HG02798 (cell line): Measurements from ENCODE around the gene BANP.
A peak's percentile ranks its signal among the peaks of the same experiment; 100 is the strongest.

Source experiments
- ATAC-seq: cut with Tn5 transposase; IDR thresholded peaks from one replicate; pipeline ENCODE4 v1.9.1; 2021; ENCODE audit warnings: mild to moderate bottlenecking; ENCODE audit not compliant: unreplicated experiment, poor library complexity

The BANP gene

GRCh38 chr16:88062341-88063210 lies 111.3 kb downstream of the BANP start:
- no peak for ATAC-seq

GRCh38 chr16:88063211-88063773 lies 112.1 kb downstream of the BANP start:
- no peak for ATAC-seq

- ATAC-seq: no peak
Measured at GRCh38 chr16:88064011-88064888, 113.0 kb downstream of the BANP start.

GRCh38 chr16:88064889-88065746 lies 113.9 kb downstream of the BANP start:
- ATAC-seq: no peak

GRCh38 chr16:88065747-88066142 lies 114.5 kb downstream of the BANP start:
- ATAC-seq: no peak

GRCh38 chr16:88066234-88066633 lies 115.0 kb downstream of the BANP start:
- ATAC-seq: no peak

- no peak for ATAC-seq
Measured at GRCh38 chr16:88066680-88067529, 115.7 kb downstream of the BANP start.

DNA sequence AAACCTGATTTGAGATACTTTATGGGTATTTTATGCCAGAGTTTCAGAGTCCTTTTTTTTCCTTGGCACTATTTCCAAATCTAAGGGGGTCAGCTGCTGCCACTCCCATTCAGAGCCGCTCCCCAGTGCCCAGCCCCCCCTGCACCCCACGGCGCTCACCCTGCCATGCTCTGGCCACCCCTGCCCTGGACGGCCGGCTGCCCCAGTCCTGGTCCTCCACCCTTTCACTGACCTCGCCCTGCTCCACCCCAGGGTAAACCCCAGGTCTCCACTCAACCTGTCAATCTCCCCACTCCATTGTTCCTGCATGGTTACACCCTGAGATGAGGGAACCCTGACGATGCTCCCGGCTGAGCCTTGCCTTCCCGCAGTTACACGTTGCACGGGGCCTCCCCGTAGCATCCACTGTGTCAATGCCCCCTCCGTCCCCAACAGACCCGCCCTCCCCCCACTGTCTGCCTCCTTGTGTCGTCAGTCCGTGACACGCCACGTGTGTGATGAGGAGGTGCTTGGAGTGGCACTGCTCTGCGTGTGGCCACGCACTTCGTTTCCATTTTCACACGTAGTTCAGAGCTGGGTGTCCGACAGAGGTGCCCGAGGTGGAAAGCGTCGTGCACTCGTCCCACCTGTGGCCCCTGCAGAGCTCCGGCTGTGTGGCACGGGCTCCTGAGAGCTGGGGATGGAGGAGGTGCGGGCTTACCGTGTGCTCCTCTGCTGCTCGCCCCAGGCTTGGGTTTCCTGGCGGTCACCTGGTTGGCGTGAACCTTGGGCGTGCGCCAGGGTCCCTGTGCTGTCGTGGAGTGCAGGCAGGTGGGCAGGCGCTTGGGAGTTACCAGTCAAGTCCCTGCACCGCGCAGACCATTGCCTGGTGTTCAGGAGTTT lies 116.5 kb downstream of the BANP start:
- ATAC-seq: no peak

DNA sequence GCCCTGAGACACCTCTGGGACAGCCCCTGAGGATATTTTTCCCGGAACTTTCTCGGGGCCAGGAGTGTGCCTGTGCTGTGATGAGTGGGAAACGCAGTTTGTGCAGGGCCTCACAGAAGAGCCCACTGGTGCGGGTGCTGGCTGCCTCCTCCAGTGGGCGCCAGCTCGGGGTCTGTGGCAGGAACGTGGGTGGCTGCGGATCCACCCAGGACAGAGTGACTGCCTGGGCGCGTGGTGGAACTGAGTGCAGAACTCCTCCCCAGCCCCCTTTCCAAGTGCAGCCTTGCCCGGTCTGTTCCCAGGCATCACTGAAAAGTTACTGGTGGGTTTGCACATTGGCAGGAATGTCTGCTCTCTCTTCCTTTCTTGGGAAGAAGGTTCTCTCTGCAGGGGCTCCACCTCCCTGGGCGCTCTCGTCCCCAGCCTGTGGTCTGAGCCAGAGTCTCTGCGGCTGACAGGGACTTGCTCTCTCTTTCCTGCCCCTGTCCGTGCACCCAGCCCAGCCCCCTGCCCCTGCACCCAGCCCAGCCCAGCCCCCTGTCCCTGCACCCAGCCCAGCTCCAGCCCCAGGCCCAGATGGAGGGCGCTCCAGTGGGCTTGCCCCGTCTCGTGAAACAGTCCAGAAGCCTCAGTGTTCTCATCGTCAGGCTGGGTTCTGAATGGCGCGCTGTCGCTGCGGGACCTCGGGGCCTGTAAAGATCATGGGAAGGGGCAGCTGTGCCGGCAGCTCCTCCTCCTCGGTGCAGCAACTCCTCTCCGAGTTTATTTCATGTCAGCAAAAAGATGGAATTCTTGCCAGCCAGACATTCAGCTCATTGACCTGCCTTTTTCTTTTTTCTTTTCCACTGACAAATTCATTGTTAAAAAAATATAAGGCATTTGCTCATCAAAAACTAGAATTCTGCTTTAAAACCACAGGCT lies 117.5 kb downstream of the BANP start:
- no peak for ATAC-seq

- ATAC-seq: peak; percentile 87
Measured at GRCh38 chr16:88069397-88070168, 118.3 kb downstream of the BANP start.

GRCh38 chr16:88070341-88070740 lies 119.1 kb downstream of the BANP start:
- ATAC-seq: no peak

GRCh38 chr16:88070989-88071625 lies 119.9 kb downstream of the BANP start:
- no peak for ATAC-seq

DNA sequence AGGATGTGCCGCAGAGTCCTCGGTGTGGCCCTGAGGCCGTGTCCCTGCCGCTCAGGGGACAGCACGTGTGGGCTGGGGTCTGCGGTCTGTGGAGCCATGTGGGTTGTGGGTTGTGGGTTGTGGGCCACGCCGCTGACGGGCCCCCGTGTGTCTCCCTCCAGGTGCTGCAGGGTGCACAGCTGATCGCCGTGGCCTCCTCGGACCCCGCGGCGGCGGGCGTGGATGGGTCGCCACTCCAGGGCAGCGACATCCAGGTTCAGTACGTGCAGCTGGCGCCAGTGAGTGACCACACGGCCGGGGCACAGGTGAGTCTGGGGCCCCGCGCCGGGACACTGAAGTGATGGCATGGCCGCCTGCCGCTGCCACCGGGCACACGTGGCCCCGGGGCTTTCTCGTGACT lies 120.7 kb downstream of the BANP start:
- ATAC-seq: no peak

DNA sequence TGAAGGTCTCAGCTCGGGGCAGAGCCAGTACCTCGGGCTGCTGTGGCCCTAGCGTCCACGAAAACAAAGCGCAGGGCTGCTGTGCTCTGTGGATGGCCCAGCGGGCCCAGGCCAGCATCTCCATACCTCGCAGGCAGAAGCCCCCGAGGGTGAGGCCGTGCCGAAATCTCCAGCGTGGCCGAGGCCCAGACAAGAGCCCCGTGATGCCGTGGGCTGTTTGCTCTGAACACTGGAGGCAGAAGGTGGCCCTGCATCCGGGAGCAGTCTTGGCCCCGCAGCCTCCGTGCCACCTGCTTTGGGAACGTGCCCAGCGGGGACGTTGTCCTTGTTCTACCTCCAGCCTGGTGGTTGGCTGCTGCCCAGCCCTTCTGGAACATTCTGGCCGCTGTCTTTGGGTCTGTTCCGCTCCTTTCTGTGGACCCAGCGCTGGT lies 121.4 kb downstream of the BANP start:
- no peak for ATAC-seq

- no peak for ATAC-seq
Measured at GRCh38 chr16:88073201-88073721, 122.0 kb downstream of the BANP start.

DNA sequence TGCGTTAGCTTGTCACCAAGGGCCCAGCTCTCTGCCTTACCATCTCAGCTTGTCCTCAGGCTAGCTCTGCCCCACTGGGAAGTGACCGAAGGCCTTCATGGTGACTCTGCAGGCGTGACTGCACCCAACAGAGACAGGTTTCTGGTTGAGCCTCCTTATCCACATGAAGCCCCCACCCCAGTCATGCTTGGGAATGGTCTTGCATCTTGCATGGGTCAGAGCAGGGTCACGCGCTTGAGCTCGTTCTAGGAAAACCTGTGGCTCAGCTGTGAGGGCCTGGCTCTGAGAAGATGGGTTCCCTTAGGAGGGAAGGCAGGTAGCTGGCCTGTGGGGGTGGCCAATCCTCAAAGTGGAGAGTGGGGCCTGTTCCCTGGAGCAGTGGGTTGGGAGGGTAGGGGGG lies 122.8 kb downstream of the BANP start:
- no peak for ATAC-seq
